NCI-H1105 (cell line): ENCODE measurements around the gene IKZF4.
"Not testable (repeated sequence)": the region's sequence is repeated elsewhere in the genome, so short reads cannot be mapped to it uniquely, and the experiment has no call there.

ENCODE experiments used
- DNase-seq: peaks from one replicate; lab custom pipeline; 2025; lab: John Stamatoyannopoulos, UW

IKZF4 gene

DNA sequence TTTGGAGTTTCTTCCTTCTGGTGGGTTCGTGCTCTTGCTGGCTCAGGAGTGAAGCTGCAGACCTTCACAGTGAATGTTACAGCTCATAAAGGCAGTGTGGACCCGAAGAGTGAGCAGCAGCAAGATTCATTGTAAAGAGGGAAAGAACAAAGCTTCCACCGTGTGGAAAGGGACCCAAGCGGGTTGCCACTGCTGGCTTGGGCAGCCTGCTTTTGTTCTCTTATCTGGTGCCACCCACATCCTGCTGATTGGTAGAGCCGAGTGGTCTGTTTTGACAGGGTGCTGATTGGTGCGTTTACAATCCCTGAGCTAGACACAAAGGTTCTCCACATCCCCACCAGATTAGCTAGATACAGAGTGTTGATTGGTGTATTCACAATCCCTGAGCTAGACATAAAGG lies 21.3 kb upstream of the IKZF4 start:
- not testable (repeated sequence) for DNase-seq

GRCh38 chr12:55999999-56000540 lies 20.8 kb upstream of the IKZF4 start:
- DNase-seq, result not testable (repeated sequence)

- no peak for DNase-seq
These were observed 19.2 kb upstream of the IKZF4 start for GRCh38 chr12:56001487-56002100.

- DNase-seq, result not testable (repeated sequence)
These were observed 17.5 kb upstream of the IKZF4 start for GRCh38 chr12:56003376-56003775.

GRCh38 chr12:56004211-56004610 lies 16.6 kb upstream of the IKZF4 start:
- DNase-seq, result no peak

- peak; percentile 38 for DNase-seq
These were observed 13.0 kb upstream of the IKZF4 start for GRCh38 chr12:56007564-56008559.

GRCh38 chr12:56010111-56010570 lies 10.7 kb upstream of the IKZF4 start:
- DNase-seq, result no peak

DNA sequence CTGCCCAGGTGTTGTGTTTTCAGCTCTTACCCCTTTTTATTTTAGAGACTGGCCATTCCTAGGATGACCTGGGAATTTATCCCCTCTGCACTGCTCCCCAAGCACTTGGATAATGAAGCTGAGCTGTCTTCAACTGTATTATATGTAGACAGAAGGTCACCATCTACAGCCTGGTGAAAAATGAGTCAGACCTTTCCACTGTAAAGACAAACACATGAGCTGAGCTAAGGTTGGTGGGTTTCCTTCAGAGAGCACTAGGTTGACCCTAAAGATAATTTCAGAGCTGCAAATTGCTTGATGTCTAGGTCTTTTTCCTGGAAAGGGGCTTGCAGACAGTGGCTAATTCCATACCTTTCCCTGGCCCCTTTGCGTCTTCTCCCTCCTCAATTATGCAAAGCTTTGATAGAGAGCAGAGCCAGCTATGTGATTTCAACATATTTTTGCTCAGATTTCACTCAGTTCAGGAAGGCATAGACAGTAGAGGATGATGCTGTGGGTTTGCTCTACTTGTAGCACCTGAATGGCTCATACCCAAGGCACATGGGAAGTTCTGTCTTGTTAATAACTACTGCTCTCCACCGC lies 9.2 kb upstream of the IKZF4 start:
- no peak for DNase-seq

DNA sequence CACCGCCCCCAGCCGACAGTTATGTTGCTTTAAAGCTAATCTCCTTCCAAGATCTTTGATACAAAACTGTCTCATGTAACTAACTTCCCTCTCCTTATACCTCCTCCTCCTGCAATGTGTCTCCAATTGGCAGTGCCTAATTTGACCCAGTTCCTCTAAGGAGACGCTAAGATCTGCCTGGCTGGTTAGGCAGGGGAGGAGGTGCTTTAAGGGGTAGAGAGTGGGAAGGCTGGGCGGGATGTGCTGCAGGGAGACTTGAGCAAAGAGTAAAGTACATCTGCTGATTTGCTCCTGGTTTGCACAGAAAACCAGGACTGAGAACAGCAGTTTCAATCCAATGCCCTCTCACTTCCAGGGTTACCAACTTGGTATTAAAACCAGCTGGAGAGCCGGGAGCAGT lies 7.4 kb upstream of the IKZF4 start:
- DNase-seq, result no peak

DNA sequence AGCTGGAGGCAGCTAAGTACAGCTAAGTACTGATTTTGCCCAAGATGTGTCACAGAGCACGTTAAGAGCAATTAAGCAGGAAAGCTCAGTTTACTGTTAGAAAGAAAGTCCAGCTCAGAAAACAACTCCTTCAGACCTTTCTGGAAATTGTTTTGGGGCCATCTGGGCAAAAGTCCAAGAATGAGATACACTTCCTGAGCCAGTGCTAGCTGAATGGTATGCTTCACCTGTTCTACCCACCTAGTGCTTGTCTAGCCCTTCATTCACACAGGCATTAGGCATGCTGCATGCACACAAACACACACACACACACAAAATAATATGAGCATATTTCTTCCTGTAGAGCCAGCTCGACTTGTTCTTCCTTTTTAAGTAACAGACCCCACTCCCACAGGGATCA lies 6.6 kb upstream of the IKZF4 start:
- DNase-seq, result peak; percentile 1

- no peak for DNase-seq
These were observed 3.7 kb upstream of the IKZF4 start for GRCh38 chr12:56017181-56017580.

GRCh38 chr12:56018356-56018755 lies 2.5 kb upstream of the IKZF4 start:
- DNase-seq, result no peak

- no peak for DNase-seq
These were observed 1.1 kb downstream of the IKZF4 start for GRCh38 chr12:56021889-56022497.

DNA sequence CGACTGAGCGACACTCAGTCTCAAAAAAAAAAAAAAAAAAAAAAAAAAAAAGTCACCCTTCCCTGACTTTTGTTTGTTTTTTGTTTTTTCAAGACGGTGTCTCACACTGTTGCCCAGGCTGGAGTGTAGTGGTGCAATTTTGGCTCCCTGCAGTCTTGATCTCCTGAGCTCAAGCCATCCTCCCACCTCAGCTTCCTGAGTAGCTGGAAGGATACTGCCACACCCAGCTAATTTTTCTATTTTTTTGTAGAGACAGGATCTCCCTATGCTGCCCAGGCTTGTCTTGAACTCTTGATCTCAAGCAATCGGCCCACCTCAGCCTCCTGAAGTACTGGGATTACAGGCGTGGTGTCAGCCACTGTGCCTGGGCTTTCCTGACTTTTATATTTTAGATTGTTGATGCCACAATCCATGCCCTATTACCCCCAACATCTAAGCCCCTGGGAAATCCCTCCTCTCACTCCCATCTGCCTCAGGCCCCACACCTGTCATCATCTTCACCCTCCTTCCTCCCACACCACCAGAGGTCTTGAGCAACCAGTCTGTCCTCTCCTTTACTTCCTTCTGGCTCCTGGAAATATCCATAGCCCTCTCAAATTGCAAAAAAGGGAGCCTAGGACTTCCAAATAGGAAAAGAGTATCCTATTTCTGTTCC lies 7.8 kb downstream of the IKZF4 start:
- no peak for DNase-seq

- DNase-seq, result no peak
These were observed 8.3 kb downstream of the IKZF4 start for GRCh38 chr12:56029166-56029519.

DNA sequence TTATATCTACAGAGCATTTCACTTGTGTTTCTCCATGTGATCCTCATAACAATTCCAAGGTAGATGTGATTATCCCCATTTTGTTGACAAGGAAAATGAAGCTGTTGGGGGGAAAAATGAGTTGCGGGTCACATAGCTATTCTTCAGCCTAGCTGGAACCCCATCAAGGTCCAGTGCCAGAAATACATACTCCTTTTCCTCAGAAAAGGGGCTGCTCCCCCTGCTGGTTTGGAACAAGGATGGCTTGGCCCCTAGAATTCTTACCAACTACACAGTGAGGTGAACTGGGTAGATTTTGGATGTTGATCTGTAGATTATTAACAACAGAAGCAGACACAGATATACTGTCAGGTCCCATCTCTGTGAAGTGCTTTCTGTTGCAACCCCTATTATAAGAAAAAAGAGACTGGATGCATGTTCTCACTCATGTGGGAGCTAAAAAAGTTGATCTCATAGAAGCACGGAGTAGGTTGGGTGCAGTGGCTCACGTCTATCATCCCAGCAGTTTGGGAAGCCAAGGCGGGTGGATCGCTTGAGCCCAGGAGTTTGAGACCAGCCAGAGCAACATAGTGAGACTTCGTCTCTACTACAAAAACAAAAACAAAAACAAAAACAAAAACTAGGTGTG lies 8.9 kb downstream of the IKZF4 start:
- DNase-seq, result peak; percentile 1

DNA sequence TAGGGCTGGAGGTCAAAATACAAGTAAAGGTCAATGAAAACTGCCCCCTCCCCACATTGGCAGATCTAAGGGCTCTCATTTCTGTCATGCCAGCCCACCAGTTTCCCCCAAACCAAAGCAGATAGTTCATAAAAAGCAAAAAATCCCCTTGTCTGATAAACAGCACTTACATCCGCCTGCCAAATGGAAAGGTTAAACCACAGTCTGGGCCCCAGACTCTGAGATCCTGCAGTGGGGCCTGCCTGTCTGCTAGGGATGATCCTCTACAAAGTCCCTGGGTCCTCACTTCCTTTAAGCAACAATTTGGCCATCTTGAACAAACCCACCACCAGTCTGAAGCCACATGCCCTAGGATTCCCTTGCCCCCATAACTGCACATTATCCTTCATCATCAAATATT lies 11.1 kb downstream of the IKZF4 start:
- no peak for DNase-seq

- no peak for DNase-seq
These were observed 13.9 kb downstream of the IKZF4 start for GRCh38 chr12:56034586-56035332.

GRCh38 chr12:56037161-56037560 lies 16.3 kb downstream of the IKZF4 start:
- no peak for DNase-seq

GRCh38 chr12:56038022-56038655 lies 17.3 kb downstream of the IKZF4 start:
- DNase-seq, result no peak
